GM12878 (cell line): ENCODE data around the gene ARHGDIG.

ENCODE experiments used
- CTCF ChIP-seq, 3 experiments: IDR thresholded peaks in 2 of 3; conservative IDR thresholded peaks in 1 of 3; 2 replicates each; pipeline ENCODE4 v1.5.1; 2011; ENCODE audit warnings: low read depth in 3 of 3, low read length in 3 of 3, mild to moderate bottlenecking in 3 of 3, control low read depth in 2 of 3, moderate library complexity in 2 of 3, inconsistent platforms in 1 of 3, mixed read lengths in 1 of 3; ENCODE audit not compliant: control insufficient read depth in 2 of 3, insufficient read depth in 1 of 3; ENCODE audit errors: extremely low read depth in 1 of 3
- DPF2 ChIP-seq: fragments of 450-650 bp; IDR thresholded peaks from 2 replicates; pipeline ENCODE4 v1.6.1; 2017; ENCODE audit warnings: mild to moderate bottlenecking
- NR2F1 ChIP-seq: fragments of 450-650 bp; conservative IDR thresholded peaks from 2 replicates; pipeline ENCODE4 v1.6.1; 2017; ENCODE audit warnings: mild to moderate bottlenecking
- REST ChIP-seq: IDR thresholded peaks from 2 replicates; pipeline ENCODE4 v1.6.1; 2012; ENCODE audit warnings: mild to moderate bottlenecking, low read depth, low read length

- no peak for TF ChIP-seq REST
- TF ChIP-seq CTCF (IDR thresholded peaks at IDR 0.05 in 2 of 3, conservative IDR thresholded peaks at IDR 0.05 in 1 of 3; ENCODE audit: control insufficient read depth in 2 of 3, extremely low read depth in 1 of 3, insufficient read depth in 1 of 3, low read depth in 3 of 3, low read length in 3 of 3) = no peak
- no peak for TF ChIP-seq NR2F1
- TF ChIP-seq DPF2 = no peak
Observed at GRCh38 chr16:265002-265529, 15.3 kb upstream of the ARHGDIG start.
